HEK293T (cell line): ENCODE data around the gene MAGI2.

Experiments used
- CTCF ChIA-PET: fragments of 350-600 bp; formaldehyde crosslinking; extraction: SDS; loops from one replicate; lab custom pipeline; 2021; ENCODE audit warnings: antibody characterized with exemption, inconsistent platforms; lab: Yijun Ruan, JAX
- POLR2A ChIA-PET: fragments of 350-600 bp; formaldehyde crosslinking; extraction: SDS; loops from one replicate; lab custom pipeline; 2020; ENCODE audit warnings: antibody characterized with exemption, inconsistent platforms; lab: Yijun Ruan, JAX
- DNase-seq: peaks from one replicate; pipeline ENCODE4 v3.0.0; 2012; ENCODE audit warnings: mixed read lengths; ENCODE audit errors: extremely low spot score
- ARNT ChIP-seq: fragments of 450-650 bp; IDR thresholded peaks from 2 replicates; pipeline ENCODE4 v1.6.1; 2017; ENCODE audit warnings: mild to moderate bottlenecking
- BHLHE40 ChIP-seq: fragments of 450-650 bp; IDR thresholded peaks from 2 replicates; pipeline ENCODE4 v1.6.1; 2016; ENCODE audit warnings: mild to moderate bottlenecking, moderate library complexity, borderline replicate concordance
- CTBP1 ChIP-seq: fragments of 450-650 bp; IDR thresholded peaks from 2 replicates; pipeline ENCODE4 v1.6.1; 2016; ENCODE audit warnings: borderline replicate concordance
- ELF4 ChIP-seq: fragments of 450-650 bp; IDR thresholded peaks from 2 replicates; pipeline ENCODE4 v1.6.1; 2017; ENCODE audit warnings: antibody characterized with exemption
- FOXA1 ChIP-seq: fragments of 450-650 bp; IDR thresholded peaks from 2 replicates; pipeline ENCODE4 v1.6.1; 2016; ENCODE audit warnings: mild to moderate bottlenecking
- FOXK2 ChIP-seq: fragments of 450-650 bp; IDR thresholded peaks from 2 replicates; pipeline ENCODE4 v1.6.1; 2016; ENCODE audit warnings: mild to moderate bottlenecking
- FOXM1 ChIP-seq: fragments of 450-650 bp; IDR thresholded peaks from 2 replicates; pipeline ENCODE4 v1.6.1; 2017; ENCODE audit warnings: mild to moderate bottlenecking, borderline replicate concordance
- HDGF ChIP-seq: fragments of 450-650 bp; IDR thresholded peaks from 2 replicates; pipeline ENCODE4 v1.6.1; 2017; ENCODE audit warnings: antibody characterized with exemption, borderline replicate concordance
- L3MBTL2 ChIP-seq: fragments of 450-650 bp; conservative IDR thresholded peaks from 2 replicates; pipeline ENCODE4 v1.6.1; 2016; ENCODE audit warnings: mild to moderate bottlenecking
- LEF1 ChIP-seq: fragments of 450-650 bp; IDR thresholded peaks from 2 replicates; pipeline ENCODE4 v1.6.1; 2017; ENCODE audit warnings: mild to moderate bottlenecking, borderline replicate concordance
- NFRKB ChIP-seq: fragments of 450-650 bp; IDR thresholded peaks from 2 replicates; pipeline ENCODE4 v1.6.1; 2016; ENCODE audit warnings: mild to moderate bottlenecking, moderate library complexity
- SP1 ChIP-seq: fragments of 450-650 bp; IDR thresholded peaks from 2 replicates; pipeline ENCODE4 v1.6.1; 2017
- SUZ12 ChIP-seq: fragments of 450-650 bp; IDR thresholded peaks from 2 replicates; pipeline ENCODE4 v1.6.1; 2016; ENCODE audit warnings: mild to moderate bottlenecking
- TARDBP ChIP-seq: fragments of 450-650 bp; IDR thresholded peaks from 2 replicates; pipeline ENCODE4 v1.6.1; 2016
- ZNF384 ChIP-seq: fragments of 450-650 bp; IDR thresholded peaks from 2 replicates; pipeline ENCODE4 v1.6.1; 2016
- TF ChIP-seq, protein P1 (sequence below): fragments of 450-650 bp; IDR thresholded peaks from 2 replicates; pipeline ENCODE4 v1.6.1; 2016

The MAGI2 gene

DNA sequence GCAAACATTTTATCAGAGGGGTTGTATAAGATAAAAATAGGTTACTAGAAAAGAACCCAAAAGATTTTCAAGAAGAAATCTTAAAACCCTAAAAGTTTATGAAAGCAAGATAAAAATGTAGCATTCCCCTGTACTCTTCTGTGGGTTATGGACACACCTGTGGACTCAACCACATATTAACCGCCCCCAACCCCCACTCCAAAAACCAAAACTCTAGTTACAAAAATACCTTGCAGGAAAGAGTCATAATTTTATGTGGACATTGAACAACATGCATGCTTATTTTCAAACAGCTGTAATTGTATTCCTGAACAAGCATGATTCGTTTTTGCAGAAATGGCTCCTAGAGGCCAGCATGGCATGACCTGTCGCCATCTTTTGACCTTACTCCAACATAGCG, 1188.0 kb downstream of the MAGI2 start:
- TF ChIP-seq ELF4 (no peak), FOXA1 (no peak), FOXK2 (no peak), SP1 (no peak), ARNT (no peak), ZNF384 (no peak), SUZ12 (no peak), HDGF (no peak), LEF1 (no peak), CTBP1 (no peak), NFRKB (no peak), L3MBTL2 (no peak), TARDBP (no peak)
- TF ChIP-seq, protein P1, sequence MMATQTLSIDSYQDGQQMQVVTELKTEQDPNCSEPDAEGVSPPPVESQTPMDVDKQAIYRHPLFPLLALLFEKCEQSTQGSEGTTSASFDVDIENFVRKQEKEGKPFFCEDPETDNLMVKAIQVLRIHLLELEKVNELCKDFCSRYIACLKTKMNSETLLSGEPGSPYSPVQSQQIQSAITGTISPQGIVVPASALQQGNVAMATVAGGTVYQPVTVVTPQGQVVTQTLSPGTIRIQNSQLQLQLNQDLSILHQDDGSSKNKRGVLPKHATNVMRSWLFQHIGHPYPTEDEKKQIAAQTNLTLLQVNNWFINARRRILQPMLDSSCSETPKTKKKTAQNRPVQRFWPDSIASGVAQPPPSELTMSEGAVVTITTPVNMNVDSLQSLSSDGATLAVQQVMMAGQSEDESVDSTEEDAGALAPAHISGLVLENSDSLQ, result no peak
- no peak for DNase-seq
- POLR2A ChIA-PET, result no interaction called here
- CTCF ChIA-PET, result no interaction called here

DNA sequence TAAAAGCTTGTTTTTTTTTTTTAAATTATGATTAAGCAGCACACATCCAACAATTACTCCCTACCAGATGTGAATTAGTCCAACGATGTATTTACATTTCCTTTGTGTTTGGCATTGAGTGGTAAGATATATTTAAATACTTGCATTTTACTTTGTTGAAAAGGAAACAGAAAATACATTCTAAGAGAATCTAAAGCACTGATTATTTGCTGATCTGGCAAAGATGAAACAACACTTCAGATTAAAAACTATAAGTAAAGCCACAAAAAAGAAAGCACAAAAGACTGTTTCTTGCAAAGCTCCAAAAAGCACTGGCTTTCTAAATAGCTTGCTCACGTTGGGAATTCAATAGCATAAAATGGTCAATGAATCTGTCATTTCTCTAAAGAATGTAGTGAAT, 1188.4 kb downstream of the MAGI2 start:
- CTCF ChIA-PET, result no interaction called here
- DNase-seq, result no peak
- TF ChIP-seq ELF4 (no peak), CTBP1 (no peak), HDGF (no peak), FOXA1 (no peak), NFRKB (no peak), ZNF384 (no peak), LEF1 (no peak), ARNT (no peak), BHLHE40 (no peak), SUZ12 (no peak), L3MBTL2 (no peak), TARDBP (no peak), FOXM1 (no peak)
- TF ChIP-seq, protein P1, result no peak
- POLR2A ChIA-PET, result no interaction called here

DNA sequence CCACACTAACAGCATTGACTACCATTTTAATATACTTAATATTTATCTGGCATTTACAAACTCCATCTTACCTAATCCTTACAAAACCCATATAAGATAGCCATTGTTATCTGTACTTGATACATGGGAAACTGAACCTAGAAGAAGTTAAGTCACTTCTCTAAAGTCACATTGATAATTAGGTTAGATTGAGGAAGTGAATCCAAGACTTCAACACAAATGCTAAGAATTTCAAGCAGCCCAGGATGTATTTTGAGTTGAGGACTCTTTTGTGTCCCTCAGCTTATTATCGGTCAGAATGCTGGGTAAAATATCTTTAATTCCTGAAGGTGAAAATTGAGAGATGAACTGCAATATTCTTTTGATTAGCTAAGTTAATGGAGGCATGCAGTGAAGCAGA, 1189.4 kb downstream of the MAGI2 start:
- ChIA-PET POLR2A (no interaction called here), CTCF (no interaction called here)
- TF ChIP-seq TARDBP (no peak), FOXK2 (no peak), SUZ12 (no peak), HDGF (no peak), FOXM1 (no peak), ELF4 (no peak), SP1 (no peak), NFRKB (no peak), BHLHE40 (no peak)
- TF ChIP-seq, protein P1, result no peak
- DNase-seq, result no peak

DNA sequence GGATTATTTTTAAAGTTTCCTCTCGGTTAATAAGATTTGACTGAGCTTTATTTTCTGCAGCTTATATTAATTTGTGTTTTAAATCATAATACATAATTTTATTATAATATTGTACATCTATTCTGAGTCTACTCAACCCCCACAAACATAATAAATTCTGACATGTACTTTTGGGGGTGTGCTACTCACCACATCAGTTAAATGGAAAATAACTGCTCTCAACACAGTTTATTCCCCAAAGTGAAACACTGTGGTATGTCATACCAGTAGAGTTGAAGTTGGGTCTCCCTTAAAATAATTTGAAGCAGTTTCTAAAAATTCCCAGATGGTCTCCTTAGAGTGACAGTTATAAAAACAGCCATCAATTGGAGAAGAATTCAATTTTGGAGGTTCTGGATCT, 1191.7 kb downstream of the MAGI2 start:
- no peak for TF ChIP-seq TARDBP
- no peak for TF ChIP-seq L3MBTL2
- no peak for TF ChIP-seq HDGF
- TF ChIP-seq ELF4, result no peak
- TF ChIP-seq ARNT, result no peak
- TF ChIP-seq FOXM1, result no peak
- no peak for TF ChIP-seq FOXK2
- TF ChIP-seq CTBP1, result no peak
- TF ChIP-seq FOXA1, result no peak
- TF ChIP-seq SP1, result no peak
- TF ChIP-seq LEF1, result no peak
- no peak for TF ChIP-seq SUZ12
- TF ChIP-seq, protein P1, result no peak
- no peak for TF ChIP-seq NFRKB
- no peak for DNase-seq
- POLR2A ChIA-PET, result no interaction called here
- CTCF ChIA-PET, result no interaction called here

DNA sequence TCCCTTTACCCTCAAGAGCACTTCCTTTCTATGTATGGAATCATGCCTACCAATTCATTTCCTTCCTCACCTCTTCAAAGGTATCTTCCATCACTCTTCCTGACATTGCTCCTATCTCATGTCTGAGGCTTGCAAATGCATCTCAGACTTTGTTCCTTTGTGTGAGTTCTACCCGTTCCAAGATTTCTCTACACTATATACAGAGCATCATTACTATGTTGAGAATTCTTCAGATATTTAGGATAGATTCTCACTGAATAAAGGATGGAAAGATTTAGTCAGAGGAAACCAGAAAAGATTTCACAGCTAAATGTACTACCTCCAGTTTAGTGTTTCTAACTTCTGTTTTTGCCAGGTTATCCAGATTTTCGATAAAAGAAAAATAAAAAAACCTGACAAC, 1192.2 kb downstream of the MAGI2 start:
- DNase-seq, result no peak
- CTCF ChIA-PET, result no interaction called here

More for the DNA sequence above, 1192.2 kb downstream of the MAGI2 start:
- POLR2A ChIA-PET, result no interaction called here
- no peak for TF ChIP-seq HDGF
- TF ChIP-seq SUZ12, result no peak
- no peak for TF ChIP-seq CTBP1
- TF ChIP-seq SP1, result no peak
- TF ChIP-seq ARNT, result no peak
- TF ChIP-seq TARDBP, result no peak
- TF ChIP-seq FOXA1, result no peak
- TF ChIP-seq, protein P1, result no peak
- TF ChIP-seq ELF4, result no peak
- no peak for TF ChIP-seq FOXK2
- TF ChIP-seq LEF1, result no peak
- TF ChIP-seq ZNF384, result no peak
- no peak for TF ChIP-seq NFRKB
- no peak for TF ChIP-seq BHLHE40
- no peak for TF ChIP-seq FOXM1
- TF ChIP-seq L3MBTL2, result no peak
